Caco-2 (cell line): ENCODE data around the gene RAD51B. TPM values are rescaled to one million over a fixed set of nuclear protein-coding genes. Genes with fewer than 3 reads are reported as not detected.
A peak's percentile ranks its signal among the peaks of the same experiment; 100 is the strongest.

Experiments
- BruUV-seq: library from RNA; stranded (reverse); fragments of 400-500 nt; replicated peaks from 2 replicates; lab custom pipeline; 2021; lab: Mats Ljungman, UMichigan
- CTCF ChIA-PET: fragments of 300-600 bp; sonication (Branson Sonifier 250); formaldehyde crosslinking; loops from one replicate; lab custom pipeline; 2022; ENCODE audit warnings: antibody characterized with exemption; lab: Charles Lee
- POLR2A ChIA-PET: fragments of 300-600 bp; sonication (Branson Sonifier 250); formaldehyde crosslinking; loops from one replicate; lab custom pipeline; 2022; ENCODE audit warnings: antibody characterized with exemption; lab: Charles Lee
- DNase-seq, 2 experiments: peaks; one replicate each; pipeline versions ENCODE4 v3.0.0 to v3.0.0-alpha.2; 2020 to 2022
- H3K27me3 ChIP-seq: replicated peaks from 2 replicates; pipeline ENCODE4 v1.6.0; 2011; ENCODE audit warnings: low read length; ENCODE audit not compliant: control insufficient read depth, insufficient read depth
- H3K36me3 ChIP-seq: 2 replicates; pipeline ENCODE4 v1.5.1; 2011; ENCODE audit warnings: low read length; ENCODE audit not compliant: control insufficient read depth, insufficient read depth
- H3K4me1 ChIP-seq: fragments of 250-450 bp; sonication (Bioruptor Pico); 2 replicates; pipeline ENCODE4 v1.5.1; 2020; ENCODE audit warnings: mild to moderate bottlenecking
- H3K4me3 ChIP-seq: 2 replicates; pipeline ENCODE4 v1.5.1; 2011; ENCODE audit warnings: low read depth, mild to moderate bottlenecking, control low read depth, low read length
- H3K9me3 ChIP-seq: fragments of 250-450 bp; sonication (Bioruptor Pico); 2 replicates; pipeline ENCODE4 v1.5.1; 2020; ENCODE audit warnings: mild to moderate bottlenecking, moderate library complexity
- H3K27ac Mint-ChIP-seq: one replicate; pipeline ENCODE4 v1.8.0; 2022; ENCODE audit warnings: mixed read lengths; ENCODE audit not compliant: unreplicated experiment
- H3K27me3 Mint-ChIP-seq: one replicate; pipeline ENCODE4 v1.8.0; 2022; ENCODE audit warnings: mixed read lengths; ENCODE audit not compliant: insufficient read depth, unreplicated experiment
- H3K36me3 Mint-ChIP-seq: one replicate; pipeline ENCODE4 v1.8.0; 2022; ENCODE audit warnings: mild to moderate bottlenecking, mixed read lengths; ENCODE audit not compliant: insufficient read depth, unreplicated experiment
- H3K4me1 Mint-ChIP-seq: one replicate; pipeline ENCODE4 v1.8.0; 2022; ENCODE audit warnings: low read depth, mixed read lengths; ENCODE audit not compliant: unreplicated experiment
- H3K4me3 Mint-ChIP-seq: one replicate; pipeline ENCODE4 v1.8.0; 2022; ENCODE audit warnings: mild to moderate bottlenecking, moderate library complexity, mixed read lengths; ENCODE audit not compliant: unreplicated experiment
- H3K9me3 Mint-ChIP-seq: one replicate; pipeline ENCODE4 v1.8.0; 2022; ENCODE audit warnings: mixed read lengths; ENCODE audit not compliant: unreplicated experiment
- intact Hi-C: fragments of 100-400 bp; cut with micrococcal nuclease; formaldehyde crosslinking; loops from one replicate; pipeline ENCODE4 v1.10.0; 2022; ENCODE audit not compliant: unreplicated experiment
- total RNA-seq: library from RNA; stranded (reverse); gene quantifications from 2 replicates; pipeline ENCODE4 v1.2.3, GENCODE V29; 2022
- TF ChIP-seq, protein P1 (sequence below), 2 experiments: fragments of 200-600 bp in 1 of 2; IDR thresholded peaks; 1 replicate in 1 of 2; 2 replicates in 1 of 2; pipeline versions ENCODE4 v1.5.1 to v1.8.0; 2011 to 2022; ENCODE audit warnings: antibody characterized with exemption in 1 of 2, control low read depth in 1 of 2, inconsistent platforms in 1 of 2, low read depth in 1 of 2, low read length in 1 of 2, mild to moderate bottlenecking in 1 of 2, moderate library complexity in 1 of 2; ENCODE audit not compliant: insufficient read depth in 1 of 2, severe bottlenecking in 1 of 2, unreplicated experiment in 1 of 2

Gene RAD51B
- total RNA-seq, 1 experiment from 2014 or later: 16.7 TPM

DNA sequence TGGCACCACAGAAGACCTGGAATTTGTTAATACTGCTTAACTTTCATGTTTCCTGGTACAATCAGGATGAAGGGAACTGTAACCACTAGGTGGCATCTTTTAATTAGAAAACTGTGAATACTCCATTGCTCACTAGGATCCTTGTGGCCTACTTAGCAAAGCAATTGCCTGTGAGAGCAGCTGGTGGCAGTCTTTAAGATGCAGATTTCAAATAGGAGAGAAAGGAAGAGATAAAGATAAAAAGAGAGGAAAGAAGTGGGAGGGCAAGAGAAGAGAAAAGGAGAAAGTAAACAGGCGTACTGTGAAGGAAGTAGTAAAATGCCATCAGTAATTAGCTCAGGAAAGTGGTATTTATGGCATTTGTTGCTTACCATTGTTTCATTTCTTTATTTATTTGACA is 114.5 kb downstream of the RAD51B start:
- H3K27ac Mint-ChIP-seq: peak overlapping the region; percentile 9
- peaks cover 7% of the 10 kb centered on the region for H3K4me1 Mint-ChIP-seq
- H3K36me3 ChIP-seq: no peaks in the 10 kb centered on the region
- peaks cover 4% of the 10 kb centered on the region for H3K9me3 Mint-ChIP-seq
- peaks cover 7% of the 10 kb centered on the region; the same call in 1 of the 2 replicates for H3K4me1 ChIP-seq
- H3K4me3 Mint-ChIP-seq: no peak overlapping the region
- POLR2A ChIA-PET: no interaction called here
- no peaks in the 10 kb centered on the region for H3K36me3 Mint-ChIP-seq
- DNase-seq: peak in 1 of 2 experiments; percentile 64
- no peaks in the 10 kb centered on the region for H3K27me3 ChIP-seq
- H3K9me3 ChIP-seq: no peaks in the 10 kb centered on the region
- no TSS peak for BruUV-seq
- TF ChIP-seq, protein P1, sequence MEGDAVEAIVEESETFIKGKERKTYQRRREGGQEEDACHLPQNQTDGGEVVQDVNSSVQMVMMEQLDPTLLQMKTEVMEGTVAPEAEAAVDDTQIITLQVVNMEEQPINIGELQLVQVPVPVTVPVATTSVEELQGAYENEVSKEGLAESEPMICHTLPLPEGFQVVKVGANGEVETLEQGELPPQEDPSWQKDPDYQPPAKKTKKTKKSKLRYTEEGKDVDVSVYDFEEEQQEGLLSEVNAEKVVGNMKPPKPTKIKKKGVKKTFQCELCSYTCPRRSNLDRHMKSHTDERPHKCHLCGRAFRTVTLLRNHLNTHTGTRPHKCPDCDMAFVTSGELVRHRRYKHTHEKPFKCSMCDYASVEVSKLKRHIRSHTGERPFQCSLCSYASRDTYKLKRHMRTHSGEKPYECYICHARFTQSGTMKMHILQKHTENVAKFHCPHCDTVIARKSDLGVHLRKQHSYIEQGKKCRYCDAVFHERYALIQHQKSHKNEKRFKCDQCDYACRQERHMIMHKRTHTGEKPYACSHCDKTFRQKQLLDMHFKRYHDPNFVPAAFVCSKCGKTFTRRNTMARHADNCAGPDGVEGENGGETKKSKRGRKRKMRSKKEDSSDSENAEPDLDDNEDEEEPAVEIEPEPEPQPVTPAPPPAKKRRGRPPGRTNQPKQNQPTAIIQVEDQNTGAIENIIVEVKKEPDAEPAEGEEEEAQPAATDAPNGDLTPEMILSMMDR (IDR thresholded peaks at IDR 0.05; ENCODE audit: insufficient read depth in 1 of 2, low read depth in 1 of 2, low read length in 1 of 2, severe bottlenecking in 1 of 2, unreplicated experiment in 1 of 2): peak; percentile 65 to 72
- no peaks in the 10 kb centered on the region for H3K27me3 Mint-ChIP-seq
- CTCF ChIA-PET: interaction anchor here (0.6 to 1.0 kb wide), 5 partner anchors 51 to 1919 kb away, joined by 3 to 6 read pairs (median 3); no protein-coding TSS in a partner anchor
- intact Hi-C loops: loop anchor here (1.0 to 5.0 kb wide), 3 partner anchors 97 to 908 kb away; no protein-coding TSS in a partner anchor
- no peak overlapping the region for H3K4me3 ChIP-seq

DNA sequence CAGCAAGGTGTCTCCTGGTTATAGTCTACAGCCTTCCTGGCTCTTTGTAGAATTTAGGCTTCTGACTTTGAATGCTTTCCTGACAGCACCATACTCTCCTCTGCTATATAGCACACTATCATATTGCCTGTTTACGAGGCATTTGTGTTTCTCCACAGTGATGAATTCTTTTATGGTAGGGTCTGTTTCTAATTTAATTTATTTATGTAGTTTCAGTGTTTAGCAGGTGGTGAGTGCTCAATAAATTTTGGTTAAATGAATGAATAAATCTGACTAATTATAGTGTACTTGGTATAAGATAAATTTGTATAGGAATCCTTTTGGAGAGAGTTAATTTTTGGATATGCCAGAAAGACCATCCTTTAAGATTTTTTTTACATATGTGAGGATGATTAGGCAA is 115.3 kb downstream of the RAD51B start:
- POLR2A ChIA-PET: no interaction called here

DNA sequence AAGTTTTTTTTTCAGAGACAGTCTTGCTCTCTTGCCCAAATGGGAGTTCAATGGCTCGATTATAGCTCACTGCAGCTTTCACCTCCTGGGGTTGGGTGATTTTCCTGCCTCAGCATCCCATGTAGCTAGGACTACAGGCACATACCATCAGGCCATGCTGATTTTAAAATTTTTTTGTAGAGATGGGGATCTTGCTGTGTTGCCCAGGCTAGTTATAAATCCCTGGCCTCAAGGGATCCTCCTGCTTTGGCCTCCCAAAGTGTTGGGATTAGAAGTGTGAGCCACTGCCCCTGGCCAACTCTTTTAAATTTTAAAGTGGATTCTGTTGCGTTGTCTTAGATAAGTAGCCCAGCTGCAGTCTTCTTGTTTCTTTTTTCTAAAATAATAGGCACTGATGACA is 115.8 kb downstream of the RAD51B start:
- no peak overlapping the region for H3K4me3 Mint-ChIP-seq
- intact Hi-C loops: loop anchor here (2.0 kb wide), 1 partner anchor 881 kb away; no protein-coding TSS in a partner anchor
- no peak for DNase-seq
- CTCF ChIA-PET: no interaction called here
- H3K36me3 Mint-ChIP-seq: no peaks in the 10 kb centered on the region
- no peak overlapping the region for H3K27ac Mint-ChIP-seq
- H3K4me1 Mint-ChIP-seq: peaks cover 10% of the 10 kb centered on the region
- Histone ChIP-seq H3K36me3 (no peaks in the 10 kb centered on the region), H3K27me3 (no peaks in the 10 kb centered on the region), H3K4me1 (peaks cover 10% of the 10 kb centered on the region; the same call in 1 of the 2 replicates), H3K4me3 (no peak overlapping the region), H3K9me3 (no peaks in the 10 kb centered on the region)
- H3K27me3 Mint-ChIP-seq: no peaks in the 10 kb centered on the region
- no peaks in the 10 kb centered on the region for H3K9me3 Mint-ChIP-seq
- TF ChIP-seq, protein P1 (IDR thresholded peaks at IDR 0.05; ENCODE audit: insufficient read depth in 1 of 2, low read depth in 1 of 2, low read length in 1 of 2, severe bottlenecking in 1 of 2, unreplicated experiment in 1 of 2): no peak
- BruUV-seq: no TSS peak
- POLR2A ChIA-PET: no interaction called here

More for the DNA sequence above, 115.3 kb downstream of the RAD51B start:
- no peaks in the 10 kb centered on the region for H3K27me3 ChIP-seq
- intact Hi-C loops: loop anchor here (1.0 to 5.0 kb wide), 3 partner anchors 98 to 907 kb away; no protein-coding TSS in a partner anchor
- BruUV-seq: no TSS peak
- Mint-ChIP-seq H3K4me1 (peaks cover 7% of the 10 kb centered on the region), H3K9me3 (no peaks in the 10 kb centered on the region), H3K4me3 (no peak overlapping the region), H3K27ac (no peak overlapping the region), H3K27me3 (no peaks in the 10 kb centered on the region), H3K36me3 (no peaks in the 10 kb centered on the region)
- no peak overlapping the region for H3K4me3 ChIP-seq
- no peak for DNase-seq
- TF ChIP-seq, protein P1 (IDR thresholded peaks at IDR 0.05; ENCODE audit: insufficient read depth in 1 of 2, low read depth in 1 of 2, low read length in 1 of 2, severe bottlenecking in 1 of 2, unreplicated experiment in 1 of 2): no peak
- H3K36me3 ChIP-seq: no peaks in the 10 kb centered on the region
- no peaks in the 10 kb centered on the region for H3K9me3 ChIP-seq
- CTCF ChIA-PET: interaction anchor here (0.6 kb wide), 1 partner anchor 1918 kb away, joined by 3 read pairs; no protein-coding TSS in a partner anchor
- peaks cover 7% of the 10 kb centered on the region; the same call in 1 of the 2 replicates for H3K4me1 ChIP-seq
